NCI-H1417 treated with DMSO at 0.1 percent for 48 hours (cell line): ENCODE data around the gene CDH1.
A peak's percentile ranks its signal among the peaks of the same experiment; 100 is the strongest.
"Not testable (repeated sequence)": the region's sequence is repeated elsewhere in the genome, so short reads cannot be mapped to it uniquely, and the experiment has no call there.

Experiments
- DNase-seq: peaks from one replicate; lab custom pipeline; 2025; lab: John Stamatoyannopoulos, UW

The CDH1 gene

GRCh38 chr16:68762996-68763756, 26.1 kb downstream of the CDH1 start:
- no peak for DNase-seq

GRCh38 chr16:68764862-68765261, 27.8 kb downstream of the CDH1 start:
- DNase-seq = no peak

DNA sequence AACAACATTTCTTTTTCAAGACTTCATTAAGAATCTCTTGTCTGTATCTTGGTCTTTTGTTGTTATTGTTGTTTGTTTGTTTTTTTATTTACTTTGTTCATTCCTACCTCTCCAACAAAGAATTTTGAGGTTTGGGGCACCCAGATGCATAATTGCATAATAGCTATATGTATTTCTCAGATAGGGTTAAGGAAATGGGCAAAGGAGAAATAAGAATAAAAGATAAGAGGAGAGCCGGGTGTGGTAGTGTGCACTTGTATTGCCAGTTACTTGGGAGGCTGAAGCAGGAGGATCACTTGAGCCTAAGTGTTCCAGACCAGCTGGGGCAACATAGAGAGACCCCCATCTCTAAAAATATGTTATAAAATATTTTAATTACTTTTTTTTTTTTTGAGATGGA, 30.5 kb downstream of the CDH1 start:
- no peak for DNase-seq

- DNase-seq = no peak
Measured at GRCh38 chr16:68768175-68768574, 31.1 kb downstream of the CDH1 start.

DNA sequence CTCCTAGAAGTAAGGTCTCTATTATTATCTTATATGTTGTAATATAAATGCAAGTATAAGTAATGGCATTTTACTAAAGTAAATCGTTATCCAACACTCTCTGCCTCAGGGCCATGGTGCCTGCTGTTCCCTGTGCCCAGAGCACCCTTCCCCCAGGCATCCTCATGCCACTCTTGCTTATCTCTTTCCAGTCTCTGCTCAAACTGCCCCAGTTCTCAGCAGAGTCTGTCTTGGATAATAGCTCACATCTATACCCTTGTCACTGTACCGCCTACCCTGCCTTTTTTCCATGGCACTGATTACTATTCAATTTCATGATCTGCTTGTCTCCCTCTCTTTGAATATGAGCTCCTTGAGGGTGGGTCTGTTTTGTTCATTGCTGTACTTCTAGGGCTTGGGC, 31.7 kb downstream of the CDH1 start:
- no peak for DNase-seq

GRCh38 chr16:68770671-68771070, 33.6 kb downstream of the CDH1 start:
- DNase-seq = no peak

GRCh38 chr16:68772030-68772681, 35.1 kb downstream of the CDH1 start:
- DNase-seq = no peak

DNA sequence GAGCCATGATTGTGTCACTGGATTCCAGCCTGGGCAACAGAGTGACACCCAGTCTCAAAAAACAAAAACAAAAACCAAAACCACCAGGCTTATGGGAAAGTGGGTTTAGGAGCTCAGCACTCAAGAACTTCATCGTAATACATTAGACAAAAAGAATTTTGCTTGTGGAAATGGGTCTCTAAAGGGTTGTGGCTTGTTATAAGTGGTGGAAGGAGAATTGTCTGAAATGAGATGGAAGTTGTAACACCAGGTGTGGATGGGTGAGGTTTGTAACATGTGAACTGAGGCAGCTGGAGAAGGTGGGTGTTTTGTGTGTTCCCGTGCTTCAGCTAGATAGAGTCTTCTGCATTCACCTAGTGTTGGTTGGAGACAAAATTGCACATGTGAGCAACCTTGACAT, 35.8 kb downstream of the CDH1 start:
- DNase-seq = no peak

GRCh38 chr16:68774982-68775634, 38.0 kb downstream of the CDH1 start:
- DNase-seq = no peak

GRCh38 chr16:68776821-68777485, 39.9 kb downstream of the CDH1 start:
- DNase-seq = no peak

- peak; percentile 39 for DNase-seq
Measured at GRCh38 chr16:68778551-68779231, 41.6 kb downstream of the CDH1 start.

DNA sequence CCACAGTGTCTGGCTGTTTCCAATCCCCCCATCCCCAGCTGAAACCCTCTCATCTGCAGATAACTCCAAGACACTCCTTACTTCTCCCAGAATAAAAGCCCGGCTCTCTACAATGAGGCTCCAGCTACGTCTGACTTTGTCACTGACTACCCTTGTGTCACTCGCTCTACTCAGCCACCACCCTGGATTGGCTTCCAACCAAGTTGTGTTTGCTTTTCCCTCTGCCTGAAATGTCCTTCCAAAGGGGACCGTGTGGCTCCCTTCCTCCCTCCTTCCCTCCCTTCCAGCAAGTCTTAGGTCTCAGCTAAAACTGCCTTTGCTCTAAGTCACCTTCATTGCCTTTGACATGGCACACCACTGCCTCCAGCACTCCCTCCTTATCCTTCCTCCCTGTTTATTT, 42.8 kb downstream of the CDH1 start:
- no peak for DNase-seq

DNA sequence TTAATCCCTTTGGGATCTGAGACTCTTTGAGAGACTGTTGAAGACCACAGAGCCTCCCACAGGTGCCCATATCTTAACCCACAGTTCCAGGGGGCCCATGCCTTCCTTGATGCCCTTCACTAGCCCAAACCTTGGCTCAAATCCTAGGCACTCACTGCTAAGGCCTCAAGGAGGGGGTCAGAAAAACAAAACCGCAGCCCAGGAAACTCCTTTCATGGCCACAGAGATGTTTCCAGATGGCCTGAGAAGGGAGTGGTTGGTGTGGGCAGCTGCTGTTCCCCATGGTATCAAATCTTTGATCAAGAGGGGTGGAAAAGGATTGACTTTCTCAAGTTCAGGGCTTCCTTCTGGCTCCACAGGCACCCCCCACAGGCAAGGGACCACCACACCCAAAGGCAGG, 44.7 kb downstream of the CDH1 start:
- no peak for DNase-seq

DNA sequence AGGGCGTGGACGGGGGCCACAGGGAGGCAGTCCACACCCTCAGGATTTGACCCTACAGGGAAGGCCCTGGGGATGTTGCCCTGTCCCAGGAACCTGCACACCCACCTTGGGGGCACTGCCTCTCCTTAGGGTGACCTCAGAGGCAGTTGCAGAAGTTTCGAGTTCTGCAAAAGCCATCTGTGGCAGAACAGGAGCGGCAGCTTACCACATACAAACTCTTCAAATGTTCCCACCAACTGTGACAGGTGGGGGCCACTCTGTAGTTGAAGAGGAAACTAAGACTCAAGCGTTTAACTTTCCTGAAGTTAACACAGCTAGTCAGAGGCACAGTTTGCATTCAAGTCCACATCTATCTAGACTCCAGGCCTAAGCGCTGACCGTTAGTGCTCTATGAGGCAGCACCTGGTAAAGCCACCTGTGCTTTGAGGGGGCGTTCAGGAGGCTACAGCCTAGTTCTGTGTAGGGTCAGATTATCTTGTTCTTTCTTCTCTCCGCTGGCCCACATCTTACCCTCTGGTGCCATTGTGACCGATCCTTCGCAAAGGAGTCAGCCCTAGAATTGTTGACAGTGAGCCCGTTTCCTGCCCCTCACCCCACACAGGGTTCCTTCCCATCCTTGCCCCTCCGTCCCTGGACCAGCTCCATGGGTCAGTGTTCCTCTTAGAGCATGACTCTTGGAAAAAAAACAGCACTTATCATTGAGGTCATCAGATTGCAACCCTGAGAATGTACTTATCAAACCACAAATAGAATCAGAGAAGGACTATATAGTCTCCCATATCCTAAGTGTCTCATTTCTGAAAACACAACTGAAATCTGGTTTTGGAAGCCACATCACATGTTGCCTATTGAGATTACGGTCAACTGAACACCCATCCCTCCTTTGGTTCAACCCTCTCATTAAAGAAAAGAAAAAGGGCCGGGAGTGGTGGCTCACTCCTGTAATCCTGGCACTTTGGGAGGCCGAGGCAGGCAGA, 45.4 kb downstream of the CDH1 start:
- no peak for DNase-seq

DNA sequence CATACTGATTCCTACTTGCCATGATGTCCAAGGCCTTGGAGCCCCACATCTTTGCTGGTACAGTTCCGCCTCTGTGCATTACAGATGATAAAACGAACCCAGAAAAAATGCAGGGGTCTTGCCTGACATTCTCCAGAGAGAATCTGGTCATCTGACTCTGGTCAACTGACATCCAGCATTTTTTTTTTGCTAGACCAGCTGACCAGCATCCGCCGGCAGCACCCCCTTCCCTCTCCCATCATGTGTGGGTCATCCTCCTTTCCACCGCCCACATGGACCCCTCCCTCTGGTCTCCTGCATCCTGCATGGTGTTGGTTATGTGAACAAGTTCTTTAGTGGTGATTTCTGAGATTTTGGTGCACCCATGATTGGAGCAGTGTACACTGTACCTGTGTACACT, 47.1 kb downstream of the CDH1 start:
- no peak for DNase-seq

- no peak for DNase-seq
Measured at GRCh38 chr16:68784721-68785120, 47.6 kb downstream of the CDH1 start.

DNA sequence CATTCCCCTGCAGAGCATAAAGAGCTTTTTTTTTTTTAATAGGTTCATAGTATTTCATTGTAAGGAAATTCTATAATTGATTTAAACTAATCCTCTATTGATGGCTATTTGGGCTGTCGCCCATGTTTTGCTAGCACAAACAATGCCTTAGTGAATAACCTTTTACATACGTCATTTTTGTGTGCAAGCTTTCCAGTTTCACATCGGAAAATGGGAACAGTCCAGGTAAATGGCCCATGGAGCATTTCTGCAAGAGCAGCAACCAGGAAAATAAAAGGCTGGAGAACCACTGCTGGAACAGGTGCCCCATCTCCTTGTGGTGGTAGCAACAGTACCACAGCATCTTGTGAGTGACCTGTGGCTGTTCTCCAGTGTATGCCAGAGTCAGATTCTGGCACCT, 48.6 kb downstream of the CDH1 start:
- no peak for DNase-seq

DNA sequence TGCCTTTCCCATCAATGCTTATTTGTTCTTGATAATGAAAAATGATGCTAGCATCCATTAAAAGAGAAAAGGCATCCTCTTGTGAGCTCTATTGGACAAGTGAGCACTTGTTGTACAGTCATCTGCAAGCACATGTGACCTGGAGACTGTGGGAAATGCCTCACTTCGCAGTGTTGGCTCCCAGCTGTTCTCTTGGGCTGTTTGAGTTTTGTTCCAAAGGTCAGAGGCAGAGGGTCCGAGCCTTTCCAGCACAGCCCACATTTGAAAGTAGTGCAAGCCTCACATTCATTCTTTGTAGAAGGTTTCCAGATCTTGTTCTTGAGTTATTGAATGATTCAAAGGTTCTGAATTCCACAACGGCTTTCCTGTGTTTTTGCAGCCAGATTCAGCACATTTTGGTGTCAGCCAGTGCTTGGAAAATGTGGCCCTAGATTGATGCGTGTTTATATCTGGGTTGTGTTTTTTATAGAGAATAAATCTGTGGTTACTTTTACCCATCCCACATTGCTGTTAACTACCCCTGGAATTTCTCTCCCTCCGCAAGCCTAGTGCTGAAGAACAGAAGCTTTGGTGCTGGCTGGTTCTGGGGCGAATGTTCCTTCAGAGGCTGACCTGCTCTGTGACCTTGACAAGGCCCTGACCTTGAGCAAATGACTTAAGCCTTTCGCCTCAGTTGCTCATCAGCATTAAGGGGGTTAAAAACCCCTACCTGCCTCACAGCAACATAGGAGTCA, 49.8 kb downstream of the CDH1 start:
- peak; percentile 16 for DNase-seq

GRCh38 chr16:68787419-68787807, 50.3 kb downstream of the CDH1 start:
- DNase-seq = not testable (repeated sequence)

GRCh38 chr16:68790130-68790761, 53.2 kb downstream of the CDH1 start:
- DNase-seq = no peak
